ENCODE measurements around the gene TMCC2. TPM values are rescaled to one million over a fixed set of nuclear protein-coding genes. Genes with fewer than 3 reads are reported as not detected.

The TMCC2 gene
- total and polyA plus RNA-seq, 2 of the 4 experiments (the other 2 are of a cell fraction), result 2.0 to 4.2 TPM

- Histone ChIP-seq H3K23ac (ENCODE audit: low read depth, low read length) (no peak overlapping the region), H3K56ac (ENCODE audit: extremely low read depth, insufficient read depth, low read length) (no peak overlapping the region), H3K4me2 (ENCODE audit: low read depth, low read length) (no peak overlapping the region), H2AFZ (replicated peaks; ENCODE audit: low read length, poor library complexity) (no peak overlapping the region), H3K27ac (ENCODE audit: insufficient read depth, low read length) (no peak overlapping the region), H4K91ac (ENCODE audit: insufficient read depth, low read depth, low read length) (no peak overlapping the region), H4K20me1 (ENCODE audit: insufficient read depth, low read length) (no peaks in the 10 kb centered on the region), H3K4me3 (ENCODE audit: insufficient read depth, low read depth, low read length) (no peak overlapping the region), H3K4me1 (ENCODE audit: control insufficient read depth, insufficient read depth, low read length) (peaks cover 15% of the 10 kb centered on the region), H3K18ac (ENCODE audit: low read depth, low read length) (no peak overlapping the region), H2AK5ac (ENCODE audit: low read depth, low read length) (peak overlapping the region; percentile 10; the same call in 1 of the 2 replicates), H2AK9ac (replicated peaks; ENCODE audit: low read depth, low read length, poor library complexity) (no peak overlapping the region), H3K4ac (ENCODE audit: low read depth, low read length) (no peak overlapping the region), H3K36me3 (ENCODE audit: control insufficient read depth, insufficient read depth, low read length) (peaks cover 2% of the 10 kb centered on the region; the same call in 1 of the 2 replicates), H4K8ac (ENCODE audit: low read depth in 2 of 2, low read length in 2 of 2) (no peak overlapping the region), H3K9me1 (ENCODE audit: insufficient read depth, low read length) (peaks cover 11% of the 10 kb centered on the region), H3K79me1 (ENCODE audit: low read depth in 1 of 2, low read length in 2 of 2) (peaks cover 3% of the 10 kb centered on the region in 2 experiments; a peak in 2 of 4 replicates), H3K14ac (replicated peaks; ENCODE audit: low read depth, low read length) (no peak overlapping the region), H4K5ac (ENCODE audit: low read depth, low read length) (no peak overlapping the region), H2BK15ac (ENCODE audit: low read depth, low read length) (no peak overlapping the region), H2BK5ac (ENCODE audit: low read depth, low read length, poor library complexity, severe bottlenecking) (no peak overlapping the region), H3K9ac (ENCODE audit: low read depth, low read length) (no peak overlapping the region), H3K27me3 (ENCODE audit: control insufficient read depth, insufficient read depth, low read length) (no peaks in the 10 kb centered on the region), H2BK20ac (ENCODE audit: low read depth, low read length) (no peak overlapping the region), H2BK120ac (ENCODE audit: low read depth, low read length) (no peak overlapping the region), H3K9me3 (ENCODE audit: control insufficient read depth, insufficient read depth, low read length) (no peaks in the 10 kb centered on the region)
- DNase-seq (no peak), ATAC-seq (ENCODE audit: low read depth) (no peak)
- WGBS, 2 experiments (ENCODE audit: extremely low coverage in 2 of 2, insufficient read length in 1 of 2), result 98% methylated on average over 9 of the region's 18 CpGs; no CpG with 5 or more reads in 1 of the 2 experiments
- in situ Hi-C loops (cut with MboI; ENCODE audit: low sequenced_read_pairs) (loop anchor here (10.0 to 25.0 kb wide), 2 partner anchors 213 to 459 kb away; no protein-coding TSS in a partner anchor), dilution Hi-C loops (cut with HindIII; ENCODE audit: low sequenced_read_pairs, unreplicated experiment) (no loop called here), intact Hi-C loops (cut with micrococcal nuclease) (loop anchor here (5.0 kb wide), 1 partner anchor 161 kb away; no protein-coding TSS in a partner anchor)
- TF ChIP-seq POLR2A (IDR thresholded peaks at IDR 0.05; ENCODE audit: low read depth, low read length) (no peak), MAZ (IDR thresholded peaks at IDR 0.05; ENCODE audit: borderline replicate concordance, low read depth, low read length) (no peak), CHD1 (IDR thresholded peaks at IDR 0.05; ENCODE audit: low read depth, low read length) (no peak), NFE2L2 (IDR thresholded peaks at IDR 0.05; ENCODE audit: low read depth, low read length) (no peak), FOS (IDR thresholded peaks at IDR 0.05; ENCODE audit: low read depth, low read length) (no peak), CTCF (conservative IDR thresholded peaks at IDR 0.05; ENCODE audit: low read depth, low read length) (no peak)
- TF ChIP-seq, protein P1, sequence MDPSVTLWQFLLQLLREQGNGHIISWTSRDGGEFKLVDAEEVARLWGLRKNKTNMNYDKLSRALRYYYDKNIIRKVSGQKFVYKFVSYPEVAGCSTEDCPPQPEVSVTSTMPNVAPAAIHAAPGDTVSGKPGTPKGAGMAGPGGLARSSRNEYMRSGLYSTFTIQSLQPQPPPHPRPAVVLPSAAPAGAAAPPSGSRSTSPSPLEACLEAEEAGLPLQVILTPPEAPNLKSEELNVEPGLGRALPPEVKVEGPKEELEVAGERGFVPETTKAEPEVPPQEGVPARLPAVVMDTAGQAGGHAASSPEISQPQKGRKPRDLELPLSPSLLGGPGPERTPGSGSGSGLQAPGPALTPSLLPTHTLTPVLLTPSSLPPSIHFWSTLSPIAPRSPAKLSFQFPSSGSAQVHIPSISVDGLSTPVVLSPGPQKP (IDR thresholded peaks at IDR 0.05; ENCODE audit: borderline replicate concordance, low read depth, low read length), result no peak
- no TSS peak for BruUV-seq (replicated peaks)
- ChIA-PET POLR2A (ENCODE audit: unreplicated experiment) (no interaction called here), CTCF (interaction anchor here (0.6 to 3.5 kb wide), 10 partner anchors 9 to 214 kb away, joined by 3 to 35 read pairs (median 4); no protein-coding TSS in a partner anchor)
These were observed 44.0 kb downstream of the TMCC2 start for GRCh38 chr1:205271745-205272144.
